Transverse colon (tissue), 4 donors: ENCODE results near the gene GPR65. TPM values are rescaled to one million over a fixed set of nuclear protein-coding genes. Genes with fewer than 3 reads are reported as not detected.

ENCODE experiments used
- DNase-seq: peaks from one replicate; pipeline ENCODE4 v3.0.0-alpha.2; 2019
- H3K27ac ChIP-seq, 4 donors: fragments of 200-600 bp; sonication (generic); 2 replicates each; pipeline ENCODE4 v1.5.1; 2016 to 2018; ENCODE audit warnings: inconsistent platforms in 4 of 4
- H3K27me3 ChIP-seq: fragments of 200-600 bp; sonication (generic); 2 replicates; pipeline ENCODE4 v1.5.1; 2017; ENCODE audit warnings: inconsistent platforms
- H3K36me3 ChIP-seq, 4 donors: fragments of 200-600 bp; sonication (generic); 2 replicates each; pipeline ENCODE4 v1.5.1; 2017 to 2019; ENCODE audit warnings: inconsistent platforms in 4 of 4
- H3K4me1 ChIP-seq, 4 donors: fragments of 200-600 bp; sonication (generic); 2 replicates each; pipeline ENCODE4 v1.5.1; 2017 to 2020; ENCODE audit warnings: inconsistent platforms in 4 of 4
- H3K4me3 ChIP-seq, 4 donors: fragments of 200-600 bp; sonication (generic); 1 replicate in 1 of 4; 2 replicates in 3 of 4; pipeline versions ENCODE4 v1.5.1 to v1.6.1; 2017 to 2019; ENCODE audit warnings: inconsistent platforms in 4 of 4
- H3K9me3 ChIP-seq, 2 donors: fragments of 200-600 bp; sonication (generic); 2 replicates each; pipeline ENCODE4 v1.5.1; 2017 to 2019; ENCODE audit warnings: inconsistent platforms in 2 of 2
- EP300 ChIP-seq: sonication (generic); formaldehyde crosslinking; IDR thresholded peaks from one replicate; pipeline ENCODE4 v1.6.1; 2017; ENCODE audit warnings: antibody characterized with exemption, low read depth
- POLR2A ChIP-seq: fragments of 450-650 bp; IDR thresholded peaks from one replicate; pipeline ENCODE4 v1.6.1; 2016; ENCODE audit warnings: antibody characterized with exemption, mild to moderate bottlenecking, moderate library complexity
- POLR2AphosphoS5 ChIP-seq, 3 donors: sonication (generic); formaldehyde crosslinking; IDR thresholded peaks; one replicate each; pipeline ENCODE4 v1.6.1; 2016; ENCODE audit warnings: antibody characterized with exemption in 3 of 3
- WGBS, 2 donors: methylation state at CpG; one replicate each; pipeline ENCODE4 v1.1.5; 2018; ENCODE audit warnings: low coverage in 1 of 2; 5-methylcytosine and 5-hydroxymethylcytosine counted together
- in situ Hi-C, 4 donors: fragments of 200-750 bp; cut with MboI; loops; one replicate each; pipeline versions ENCODE4 v1.15.0 to v1.15.1; 2017; ENCODE audit warnings: low sequenced_read_pairs in 3 of 4, low pct_ligation_motif_present in 1 of 4, low pct_unique_long_range_greater_than_20kb in 1 of 4
- intact Hi-C: fragments of 100-400 bp; cut with DNase I; formaldehyde crosslinking; loops from one replicate; pipeline ENCODE4 v1.15.1; 2023; ENCODE audit warnings: low total_unique reads
- total RNA-seq, 4 donors: library from RNA; depleted of rRNA; stranded (reverse); fragments of >200 nt; gene quantifications; one replicate each; pipeline ENCODE4 v1.1.0, GENCODE V29; 2016
- TF ChIP-seq, protein P1 (sequence below), 5 experiments: fragments of 200-600 bp in 3 of 5; fragments of 450-650 bp in 2 of 5; sonication (generic) in 3 of 5; IDR thresholded peaks; 1 replicate in 2 of 5; 2 replicates in 3 of 5; pipeline ENCODE4 v1.5.1; 2016 to 2017; ENCODE audit warnings: antibody characterized with exemption in 5 of 5, inconsistent platforms in 3 of 5, mild to moderate bottlenecking in 2 of 5, moderate library complexity in 1 of 5

Gene GPR65
- total RNA-seq, 4 donors from 2014 or later: 0.68 to 1.6 TPM; not detected in 2

DNA sequence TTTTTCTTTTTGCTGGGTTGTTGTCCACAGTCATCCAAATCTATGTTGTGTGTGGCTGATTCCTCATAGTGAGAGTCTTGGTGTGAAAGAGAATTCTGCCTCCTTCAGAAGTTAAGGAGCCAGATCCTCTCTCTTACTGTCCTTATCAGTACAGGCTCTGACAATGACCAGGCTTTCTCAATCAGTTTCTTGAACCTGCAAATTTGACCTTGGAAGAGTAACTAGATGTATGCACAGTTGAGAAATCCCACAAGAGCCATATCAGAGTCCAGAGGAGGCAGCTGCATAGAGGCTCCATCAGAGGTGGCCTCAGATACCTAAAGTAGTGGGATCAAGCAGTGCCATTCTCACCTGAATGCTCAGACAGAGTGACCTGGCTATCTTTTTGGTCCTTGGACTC lies 6.5 kb upstream of the GPR65 start:
- H3K4me1 ChIP-seq: peaks cover 0 to 11% (median 1%) of the 10 kb centered on the region in 4 donors
- intact Hi-C loops: no loop called here
- DNase-seq: no peak
- H3K36me3 ChIP-seq: no peaks in the 10 kb centered on the region
- H3K9me3 ChIP-seq: no peaks in the 10 kb centered on the region
- H3K4me3 ChIP-seq: no peak overlapping the region
- H3K27ac ChIP-seq: no peak overlapping the region
- TF ChIP-seq, protein P1, sequence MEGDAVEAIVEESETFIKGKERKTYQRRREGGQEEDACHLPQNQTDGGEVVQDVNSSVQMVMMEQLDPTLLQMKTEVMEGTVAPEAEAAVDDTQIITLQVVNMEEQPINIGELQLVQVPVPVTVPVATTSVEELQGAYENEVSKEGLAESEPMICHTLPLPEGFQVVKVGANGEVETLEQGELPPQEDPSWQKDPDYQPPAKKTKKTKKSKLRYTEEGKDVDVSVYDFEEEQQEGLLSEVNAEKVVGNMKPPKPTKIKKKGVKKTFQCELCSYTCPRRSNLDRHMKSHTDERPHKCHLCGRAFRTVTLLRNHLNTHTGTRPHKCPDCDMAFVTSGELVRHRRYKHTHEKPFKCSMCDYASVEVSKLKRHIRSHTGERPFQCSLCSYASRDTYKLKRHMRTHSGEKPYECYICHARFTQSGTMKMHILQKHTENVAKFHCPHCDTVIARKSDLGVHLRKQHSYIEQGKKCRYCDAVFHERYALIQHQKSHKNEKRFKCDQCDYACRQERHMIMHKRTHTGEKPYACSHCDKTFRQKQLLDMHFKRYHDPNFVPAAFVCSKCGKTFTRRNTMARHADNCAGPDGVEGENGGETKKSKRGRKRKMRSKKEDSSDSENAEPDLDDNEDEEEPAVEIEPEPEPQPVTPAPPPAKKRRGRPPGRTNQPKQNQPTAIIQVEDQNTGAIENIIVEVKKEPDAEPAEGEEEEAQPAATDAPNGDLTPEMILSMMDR (IDR thresholded peaks at IDR 0.05): no peak
- TF ChIP-seq POLR2A (no peak), POLR2AphosphoS5 (IDR thresholded peaks at IDR 0.05) (no peak), EP300 (no peak)
- in situ Hi-C loops: no loop called here
- no peaks in the 10 kb centered on the region for H3K27me3 ChIP-seq

DNA sequence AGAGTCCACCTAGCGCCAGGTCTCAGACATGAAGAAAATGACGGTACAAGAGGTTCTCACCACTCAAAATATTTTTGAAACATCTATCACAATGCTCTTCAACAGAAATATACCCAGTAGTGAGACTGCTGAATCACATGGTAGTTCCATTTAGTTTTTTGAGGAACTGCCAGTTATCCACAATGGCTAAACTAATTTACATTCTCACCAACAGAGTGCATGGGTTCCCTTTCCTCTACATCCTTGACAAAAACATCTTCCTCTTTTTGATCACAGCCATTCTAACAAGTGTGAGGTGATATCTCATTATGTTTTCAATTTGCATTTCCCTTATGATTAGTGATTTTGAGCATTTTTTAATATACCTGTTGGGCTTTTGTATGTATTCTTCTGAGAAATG lies 5.7 kb upstream of the GPR65 start:
- intact Hi-C loops (no loop called here), in situ Hi-C loops (no loop called here)
- DNase-seq: no peak
- no peaks in the 10 kb centered on the region for H3K9me3 ChIP-seq
- 83 to 84% methylated on average over 1 to 2 of the region's 2 CpGs for WGBS, 2 donors
- H3K4me1 ChIP-seq: peaks cover 0 to 6% (median 0%) of the 10 kb centered on the region in 4 donors
- no peak for TF ChIP-seq POLR2A
- H3K36me3 ChIP-seq: no peaks in the 10 kb centered on the region
- H3K27ac ChIP-seq: no peak overlapping the region
- H3K27me3 ChIP-seq: no peaks in the 10 kb centered on the region
- H3K4me3 ChIP-seq: no peak overlapping the region

- intact Hi-C loops (no loop called here), in situ Hi-C loops (no loop called here)
- Histone ChIP-seq H3K36me3 (no peaks in the 10 kb centered on the region), H3K27ac (peak overlapping the region in 2 of 4 donors; percentile 3 to 28), H3K4me1 (no peaks in the 10 kb centered on the region), H3K4me3 (no peak overlapping the region), H3K9me3 (no peaks in the 10 kb centered on the region), H3K27me3 (no peaks in the 10 kb centered on the region)
- no peak for TF ChIP-seq POLR2A
- TF ChIP-seq, protein P1 (IDR thresholded peaks at IDR 0.05): no peak
- WGBS, 2 donors: 74 to 76% methylated on average over 4 of the region's 4 CpGs
- no peak for DNase-seq
These were observed 2.4 kb upstream of the GPR65 start for GRCh38 chr14:88002421-88003075.

- no peak for DNase-seq
- Histone ChIP-seq H3K27ac (no peak overlapping the region), H3K9me3 (no peaks in the 10 kb centered on the region), H3K27me3 (no peaks in the 10 kb centered on the region), H3K4me1 (no peaks in the 10 kb centered on the region), H3K36me3 (no peaks in the 10 kb centered on the region), H3K4me3 (no peak overlapping the region)
- intact Hi-C loops: no loop called here
- in situ Hi-C loops: no loop called here
- WGBS, 2 donors: 79 to 81% methylated on average over 4 of the region's 4 CpGs
- no peak for TF ChIP-seq POLR2AphosphoS5 (IDR thresholded peaks at IDR 0.05)
- no peak for TF ChIP-seq EP300
- TF ChIP-seq, protein P1 (IDR thresholded peaks at IDR 0.05): no peak
- TF ChIP-seq POLR2A: no peak
These were observed 1.5 kb upstream of the GPR65 start for GRCh38 chr14:88003425-88003824.

DNA sequence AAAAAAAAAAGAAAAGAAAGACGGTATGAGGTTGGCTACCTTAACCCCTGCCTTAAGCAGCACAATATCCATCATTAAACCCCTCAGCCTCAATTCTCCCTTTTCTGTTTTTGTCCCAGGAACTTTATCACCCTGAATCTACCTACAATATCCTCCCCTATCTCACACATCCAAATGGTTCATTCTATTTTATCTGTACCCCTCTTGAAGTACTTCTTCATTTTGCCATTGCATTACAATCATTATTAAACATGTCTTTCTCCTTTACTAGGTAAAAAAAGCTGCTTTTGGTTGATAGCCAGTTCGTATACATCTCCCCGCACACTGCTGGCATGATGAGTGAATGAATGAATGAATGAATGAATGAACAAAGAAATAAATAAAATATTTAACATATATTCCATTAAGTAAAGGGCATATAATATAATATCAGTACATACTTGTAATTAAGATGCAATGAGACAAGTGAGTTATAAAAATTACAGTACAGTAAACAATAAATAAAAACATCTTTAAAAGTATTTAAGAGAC lies 364 bp upstream of the GPR65 start:
- H3K9me3 ChIP-seq: no peaks in the 10 kb centered on the region
- H3K4me1 ChIP-seq: no peaks in the 10 kb centered on the region
- in situ Hi-C loops (no loop called here), intact Hi-C loops (no loop called here)
- DNase-seq: no peak
- H3K27me3 ChIP-seq: no peaks in the 10 kb centered on the region
- no peaks in the 10 kb centered on the region for H3K36me3 ChIP-seq
- H3K27ac ChIP-seq: no peak overlapping the region
- no peak overlapping the region for H3K4me3 ChIP-seq
- TF ChIP-seq EP300 (no peak), POLR2A (no peak), POLR2AphosphoS5 (IDR thresholded peaks at IDR 0.05) (no peak)
- TF ChIP-seq, protein P1 (IDR thresholded peaks at IDR 0.05): no peak
- 57 to 66% methylated on average over 3 of the region's 3 CpGs for WGBS, 2 donors
